ENCODE measurements around the gene CTSW.

DNA sequence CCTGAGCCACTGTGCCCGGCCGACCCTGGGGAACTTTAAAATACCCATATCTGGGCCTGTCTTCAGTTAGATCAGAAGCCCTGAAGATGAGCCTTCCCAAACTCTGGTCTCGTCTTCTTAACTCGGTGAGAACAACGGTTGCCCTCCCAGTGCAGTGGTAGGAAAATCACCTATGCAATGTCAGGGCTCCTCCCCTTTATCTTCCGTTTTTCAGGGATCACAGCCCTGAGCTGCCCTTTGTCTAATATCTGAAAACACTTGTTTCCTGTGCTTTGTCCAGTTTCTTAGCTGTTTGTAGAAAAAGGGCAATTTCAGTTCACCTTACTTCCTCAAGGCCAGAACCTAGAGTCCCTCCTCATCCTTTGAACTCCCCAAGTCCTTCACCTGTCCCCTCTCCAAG, 49.0 kb downstream of the CTSW start:
- TF ChIP-seq, protein P1, sequence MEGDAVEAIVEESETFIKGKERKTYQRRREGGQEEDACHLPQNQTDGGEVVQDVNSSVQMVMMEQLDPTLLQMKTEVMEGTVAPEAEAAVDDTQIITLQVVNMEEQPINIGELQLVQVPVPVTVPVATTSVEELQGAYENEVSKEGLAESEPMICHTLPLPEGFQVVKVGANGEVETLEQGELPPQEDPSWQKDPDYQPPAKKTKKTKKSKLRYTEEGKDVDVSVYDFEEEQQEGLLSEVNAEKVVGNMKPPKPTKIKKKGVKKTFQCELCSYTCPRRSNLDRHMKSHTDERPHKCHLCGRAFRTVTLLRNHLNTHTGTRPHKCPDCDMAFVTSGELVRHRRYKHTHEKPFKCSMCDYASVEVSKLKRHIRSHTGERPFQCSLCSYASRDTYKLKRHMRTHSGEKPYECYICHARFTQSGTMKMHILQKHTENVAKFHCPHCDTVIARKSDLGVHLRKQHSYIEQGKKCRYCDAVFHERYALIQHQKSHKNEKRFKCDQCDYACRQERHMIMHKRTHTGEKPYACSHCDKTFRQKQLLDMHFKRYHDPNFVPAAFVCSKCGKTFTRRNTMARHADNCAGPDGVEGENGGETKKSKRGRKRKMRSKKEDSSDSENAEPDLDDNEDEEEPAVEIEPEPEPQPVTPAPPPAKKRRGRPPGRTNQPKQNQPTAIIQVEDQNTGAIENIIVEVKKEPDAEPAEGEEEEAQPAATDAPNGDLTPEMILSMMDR (IDR thresholded peaks at IDR 0.05): no peak
- TF ChIP-seq POLR2AphosphoS5 (IDR thresholded peaks at IDR 0.05) (no peak), EP300 (IDR thresholded peaks at IDR 0.05) (no peak), POLR2A (IDR thresholded peaks at IDR 0.05) (no peak)
